Left ventricle myocardium inferior (tissue), 1 donor: ENCODE data around the gene CTBP2. TPM values are rescaled to one million over a fixed set of nuclear protein-coding genes. Genes with fewer than 3 reads are reported as not detected.

Experiments used
- DNase-seq: peaks from one replicate; pipeline ENCODE4 v3.0.0-alpha.2; 2020
- H3K27ac ChIP-seq: fragments of 200-600 bp; replicated peaks from 2 replicates; pipeline ENCODE4 v1.8.0; 2021
- H3K27me3 ChIP-seq: fragments of 200-600 bp; 2 replicates; pipeline ENCODE4 v1.8.0; 2021; ENCODE audit warnings: low read depth
- H3K36me3 ChIP-seq: fragments of 200-600 bp; 2 replicates; pipeline ENCODE4 v1.8.0; 2021
- H3K4me1 ChIP-seq: fragments of 200-600 bp; 2 replicates; pipeline ENCODE4 v1.8.0; 2021
- H3K4me3 ChIP-seq: fragments of 200-600 bp; 2 replicates; pipeline ENCODE4 v1.8.0; 2021; ENCODE audit warnings: mild to moderate bottlenecking, moderate library complexity
- H3K9me3 ChIP-seq: fragments of 200-600 bp; replicated peaks from 2 replicates; pipeline ENCODE4 v1.8.0; 2021
- CTCF ChIP-seq: fragments of 200-600 bp; IDR thresholded peaks from 2 replicates; pipeline ENCODE4 v1.8.0; 2021; ENCODE audit warnings: antibody characterized with exemption, mild to moderate bottlenecking, borderline replicate concordance
- intact Hi-C: fragments of 100-400 bp; cut with micrococcal nuclease; formaldehyde crosslinking; loops from one replicate; pipeline ENCODE4 v1.11.0; 2022
- total RNA-seq: library from RNA; stranded (reverse); fragmentation: NEBNext Ultra II Directional; extraction: Animal tissue kit (Norgen Biotek cat#: 25700); gene quantifications from one replicate; pipeline ENCODE4 v1.2.1, GENCODE V29; 2021
- donor health status: DM: no; HTN: yes; CAD: no; lungs with severe emphysema.

The CTBP2 gene
- total RNA-seq, 1 donor from 2014 or later: 29.1 TPM

DNA sequence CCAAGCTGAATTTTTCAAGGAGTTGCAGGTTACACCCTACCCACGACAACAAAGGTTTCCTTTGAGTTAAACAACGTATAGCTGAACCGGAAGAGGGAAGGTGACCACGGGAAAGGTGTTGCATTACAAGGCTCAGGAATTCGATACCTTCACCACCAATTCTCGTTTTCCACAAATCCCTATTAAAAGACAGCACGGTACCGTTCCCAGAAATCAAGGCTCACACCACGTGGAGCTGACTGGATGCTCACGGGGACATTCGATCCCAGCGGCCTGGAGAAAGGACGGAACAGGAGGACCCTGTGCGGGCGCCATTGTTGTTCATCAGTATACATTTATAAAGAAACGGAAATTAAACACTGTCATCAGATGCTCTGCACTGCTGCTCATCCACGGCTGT is 56.4 kb downstream of the CTBP2 start:
- intact Hi-C loops: no loop called here
- DNase-seq: no peak

DNA sequence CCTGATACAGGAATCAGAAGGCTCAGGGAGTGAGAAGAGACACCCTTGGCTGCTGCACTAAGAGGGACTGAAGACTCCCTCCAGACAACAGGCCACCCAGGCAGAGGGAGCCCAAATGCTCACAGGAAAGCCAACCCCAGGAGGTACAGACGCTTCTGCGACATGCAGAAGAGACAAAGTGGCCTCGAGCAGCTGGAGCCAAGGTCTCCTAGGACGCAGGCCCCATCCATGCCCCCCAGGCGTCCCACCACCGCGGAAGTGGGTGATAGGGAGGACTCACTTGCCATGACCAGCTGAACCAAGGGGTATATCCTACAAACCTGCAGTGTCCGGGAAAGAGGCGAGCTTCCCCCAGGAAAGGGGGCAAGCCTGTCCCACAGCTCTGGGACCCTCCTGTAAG is 56.9 kb downstream of the CTBP2 start:
- no peak overlapping the region for H3K4me3 ChIP-seq
- DNase-seq: no peak
- H3K27ac ChIP-seq: no peak overlapping the region
- peaks cover 8% of the 10 kb centered on the region for H3K9me3 ChIP-seq
- intact Hi-C loops: no loop called here
- peaks cover 69% of the 10 kb centered on the region for H3K4me1 ChIP-seq
- H3K27me3 ChIP-seq: no peaks in the 10 kb centered on the region
- TF ChIP-seq CTCF: no peak
- H3K36me3 ChIP-seq: peaks cover 27% of the 10 kb centered on the region

More for the DNA sequence above, 56.4 kb downstream of the CTBP2 start:
- H3K36me3 ChIP-seq: peaks cover 32% of the 10 kb centered on the region
- peaks cover 70% of the 10 kb centered on the region for H3K4me1 ChIP-seq
- H3K27me3 ChIP-seq: no peaks in the 10 kb centered on the region
- H3K9me3 ChIP-seq: peaks cover 8% of the 10 kb centered on the region
- H3K27ac ChIP-seq: no peak overlapping the region
- no peak for TF ChIP-seq CTCF
- H3K4me3 ChIP-seq: no peak overlapping the region

DNA sequence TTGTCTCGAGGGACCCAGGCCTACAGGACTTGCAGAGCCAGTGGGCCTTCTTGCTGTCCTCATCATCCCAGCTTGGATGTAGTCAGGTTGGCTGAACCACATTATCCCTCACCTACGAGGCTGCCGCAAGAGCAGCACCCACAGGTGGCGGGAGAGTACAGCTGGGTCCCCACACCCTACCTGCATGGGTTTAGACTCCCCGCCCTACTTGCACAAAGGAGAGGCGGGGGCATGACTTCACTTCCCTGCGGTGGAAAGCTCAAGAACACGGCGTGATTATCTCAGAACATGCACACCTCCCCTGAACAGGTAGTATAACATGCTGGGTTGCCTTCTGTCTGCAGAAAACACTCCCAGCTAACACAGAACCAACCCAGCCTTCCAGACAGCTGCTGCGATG is 57.5 kb downstream of the CTBP2 start:
- H3K4me1 ChIP-seq: peaks cover 65% of the 10 kb centered on the region
- no peak for TF ChIP-seq CTCF
- no peak for DNase-seq
- intact Hi-C loops: no loop called here
- H3K4me3 ChIP-seq: no peak overlapping the region
- H3K36me3 ChIP-seq: peaks cover 20% of the 10 kb centered on the region
- no peaks in the 10 kb centered on the region for H3K27me3 ChIP-seq
- H3K9me3 ChIP-seq: peaks cover 2% of the 10 kb centered on the region
- no peak overlapping the region for H3K27ac ChIP-seq

GRCh38 chr10:125102246-125102645 is 58.1 kb downstream of the CTBP2 start:
- Histone ChIP-seq H3K27me3 (no peaks in the 10 kb centered on the region), H3K36me3 (peaks cover 15% of the 10 kb centered on the region), H3K4me3 (no peak overlapping the region), H3K4me1 (peaks cover 59% of the 10 kb centered on the region), H3K9me3 (no peaks in the 10 kb centered on the region), H3K27ac (no peak overlapping the region)
- intact Hi-C loops: no loop called here
- no peak for DNase-seq
- no peak for TF ChIP-seq CTCF

GRCh38 chr10:125101581-125101980 is 58.8 kb downstream of the CTBP2 start:
- TF ChIP-seq CTCF: no peak
- Histone ChIP-seq H3K9me3 (no peaks in the 10 kb centered on the region), H3K36me3 (peaks cover 8% of the 10 kb centered on the region), H3K4me3 (no peak overlapping the region), H3K4me1 (peaks cover 56% of the 10 kb centered on the region), H3K27me3 (no peaks in the 10 kb centered on the region), H3K27ac (no peak overlapping the region)
- intact Hi-C loops: no loop called here
- no peak for DNase-seq

DNA sequence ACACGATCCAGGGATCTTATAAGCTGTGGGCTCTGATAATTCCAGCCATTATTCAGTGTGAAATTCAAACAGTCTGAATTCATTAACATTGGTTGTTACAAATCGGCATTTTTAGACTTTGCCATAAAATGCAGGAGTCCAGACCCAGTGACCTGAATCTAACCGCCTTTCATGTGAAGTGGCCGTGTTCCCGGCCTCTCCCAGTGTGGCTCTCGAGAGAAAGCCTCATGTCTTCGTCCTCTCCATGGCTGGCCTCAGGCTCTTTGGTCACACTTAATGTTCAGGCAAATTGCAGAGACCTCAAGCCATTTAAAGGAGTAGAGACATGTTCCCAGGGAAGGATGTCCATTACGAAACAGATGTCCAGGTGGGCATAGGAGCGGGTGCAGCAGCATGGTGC is 59.3 kb downstream of the CTBP2 start:
- Histone ChIP-seq H3K4me1 (peaks cover 57% of the 10 kb centered on the region), H3K27me3 (no peaks in the 10 kb centered on the region), H3K4me3 (no peak overlapping the region), H3K27ac (no peak overlapping the region), H3K9me3 (no peaks in the 10 kb centered on the region), H3K36me3 (peaks cover 3% of the 10 kb centered on the region)
- TF ChIP-seq CTCF: no peak
- intact Hi-C loops: no loop called here
- DNase-seq: no peak
